ENCODE measurements around the gene SGO2.

Gene SGO2

DNA sequence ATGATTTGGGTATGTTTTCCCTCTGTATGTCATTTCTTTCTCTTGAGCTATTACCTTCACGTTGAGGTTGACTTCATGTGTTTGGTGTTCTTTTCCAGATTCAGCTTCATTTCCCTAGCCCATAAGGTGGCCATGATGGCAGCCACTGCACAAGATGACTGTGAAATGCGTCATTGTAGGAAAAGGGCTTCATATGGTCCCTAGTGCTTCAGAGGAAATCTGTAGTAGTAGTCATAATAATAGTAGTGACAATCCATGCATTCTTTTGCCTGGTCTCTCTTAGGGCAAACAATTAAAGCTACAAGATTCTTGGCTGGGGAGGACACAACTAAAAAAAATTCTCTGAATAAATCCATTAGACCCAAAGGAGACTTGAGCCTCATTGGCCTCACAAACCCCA is 88.2 kb downstream of the SGO2 start:
- Histone ChIP-seq H3K4me2 (ENCODE audit: low read depth, low read length) (no peak overlapping the region), H3K9ac (ENCODE audit: low read length) (no peak overlapping the region), H3K9me3 (replicated peaks; ENCODE audit: insufficient read depth, low read length) (no peaks in the 10 kb centered on the region), H4K20me1 (ENCODE audit: insufficient read depth, low read length) (no peaks in the 10 kb centered on the region), H2AFZ (ENCODE audit: low read length) (no peak overlapping the region), H3K27me3 (replicated peaks; ENCODE audit: insufficient read depth, low read length) (no peaks in the 10 kb centered on the region), H3K36me3 (replicated peaks; ENCODE audit: insufficient read depth, low read length) (no peaks in the 10 kb centered on the region), H3K9me2 (replicated peaks; ENCODE audit: insufficient read depth, low read length) (no peaks in the 10 kb centered on the region), H3K4me1 (ENCODE audit: low read length) (peaks cover 21% of the 10 kb centered on the region), H3K27ac (ENCODE audit: low read length) (no peak overlapping the region), H3F3A (ENCODE audit: insufficient read depth, low read length) (no peaks in the 10 kb centered on the region), H3K79me2 (ENCODE audit: low read length) (no peaks in the 10 kb centered on the region), H3K4me3 (ENCODE audit: low read length) (no peak overlapping the region)
- DNase-seq, result no peak
- TF ChIP-seq EZH2 (optimal IDR thresholded peaks at IDR 0.05; ENCODE audit: low read depth, low read length) (no peak), EZH2phosphoT487 (IDR thresholded peaks at IDR 0.05; ENCODE audit: low read length) (no peak), CTCF (IDR thresholded peaks at IDR 0.05; ENCODE audit: low read length) (no peak)

GRCh38 chr2:200615247-200615646 is 89.2 kb downstream of the SGO2 start:
- Histone ChIP-seq H3K27ac (ENCODE audit: low read length) (no peak overlapping the region), H3K9ac (ENCODE audit: low read length) (no peak overlapping the region), H3K4me1 (ENCODE audit: low read length) (peaks cover 21% of the 10 kb centered on the region), H3K4me3 (ENCODE audit: low read length) (no peak overlapping the region), H2AFZ (ENCODE audit: low read length) (0 out of 2 replicates have a peak overlapping the region, but pooled peaks have one; percentile 54), H4K20me1 (ENCODE audit: insufficient read depth, low read length) (no peaks in the 10 kb centered on the region), H3K36me3 (replicated peaks; ENCODE audit: insufficient read depth, low read length) (no peaks in the 10 kb centered on the region), H3K9me3 (replicated peaks; ENCODE audit: insufficient read depth, low read length) (no peaks in the 10 kb centered on the region), H3F3A (ENCODE audit: insufficient read depth, low read length) (no peaks in the 10 kb centered on the region), H3K4me2 (ENCODE audit: low read depth, low read length) (no peak overlapping the region), H3K79me2 (ENCODE audit: low read length) (no peaks in the 10 kb centered on the region), H3K9me2 (replicated peaks; ENCODE audit: insufficient read depth, low read length) (no peaks in the 10 kb centered on the region), H3K27me3 (replicated peaks; ENCODE audit: insufficient read depth, low read length) (no peaks in the 10 kb centered on the region)
- DNase-seq, result no peak
- TF ChIP-seq CTCF (IDR thresholded peaks at IDR 0.05; ENCODE audit: low read length) (no peak), EZH2 (optimal IDR thresholded peaks at IDR 0.05; ENCODE audit: low read depth, low read length) (no peak), EZH2phosphoT487 (IDR thresholded peaks at IDR 0.05; ENCODE audit: low read length) (no peak)

DNA sequence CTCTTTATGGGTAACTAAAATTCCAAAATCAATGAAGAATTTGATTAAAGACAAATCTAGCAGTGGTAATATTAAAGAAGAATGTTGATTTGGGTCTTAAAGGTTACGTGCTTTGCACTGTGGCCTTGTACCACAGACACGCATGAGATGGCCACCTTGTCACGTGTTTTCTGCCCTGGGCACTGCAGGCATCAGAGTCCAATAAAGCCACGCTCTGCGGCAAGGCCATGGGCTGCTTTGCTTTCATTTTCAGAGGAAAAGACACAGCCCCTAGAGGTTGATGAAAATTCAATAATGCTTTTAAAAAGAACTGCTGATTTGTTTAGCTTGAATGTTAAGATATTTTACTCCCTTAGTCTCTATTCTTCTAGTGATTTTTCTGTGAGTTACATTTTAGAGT is 90.2 kb downstream of the SGO2 start:
- H3K27ac ChIP-seq (ENCODE audit: low read length), result peak overlapping the region; percentile 25; the same call in 1 of the 2 replicates
- H3K4me2 ChIP-seq (ENCODE audit: low read depth, low read length), result peak overlapping the region; percentile 30
- H3F3A ChIP-seq (ENCODE audit: insufficient read depth, low read length), result no peaks in the 10 kb centered on the region
- TF ChIP-seq EZH2phosphoT487 (IDR thresholded peaks at IDR 0.05; ENCODE audit: low read length) (no peak), EZH2 (optimal IDR thresholded peaks at IDR 0.05; ENCODE audit: low read depth, low read length) (no peak), CTCF (IDR thresholded peaks at IDR 0.05; ENCODE audit: low read length) (no peak)
- no peaks in the 10 kb centered on the region for H3K9me2 ChIP-seq (replicated peaks; ENCODE audit: insufficient read depth, low read length)
- H3K4me1 ChIP-seq (ENCODE audit: low read length), result peaks cover 21% of the 10 kb centered on the region
- peak overlapping the region; percentile 42 for H3K4me3 ChIP-seq (ENCODE audit: low read length)
- DNase-seq, result peak; percentile 63
- no peaks in the 10 kb centered on the region for H3K9me3 ChIP-seq (replicated peaks; ENCODE audit: insufficient read depth, low read length)
- H3K9ac ChIP-seq (ENCODE audit: low read length), result peak overlapping the region; percentile 9; the same call in 1 of the 2 replicates
- H3K79me2 ChIP-seq (ENCODE audit: low read length), result no peaks in the 10 kb centered on the region
- H3K36me3 ChIP-seq (replicated peaks; ENCODE audit: insufficient read depth, low read length), result no peaks in the 10 kb centered on the region
- no peaks in the 10 kb centered on the region for H3K27me3 ChIP-seq (replicated peaks; ENCODE audit: insufficient read depth, low read length)
- H4K20me1 ChIP-seq (ENCODE audit: insufficient read depth, low read length), result no peaks in the 10 kb centered on the region
- peak overlapping the region; percentile 54 for H2AFZ ChIP-seq (ENCODE audit: low read length)

Data from MM.1S (cell line).